Measurements from ENCODE around the gene SUSD1. TPM values are rescaled to one million over a fixed set of nuclear protein-coding genes. Genes with fewer than 3 reads are reported as not detected.

SUSD1 gene
- polyA plus RNA-seq, 1 donor (not counting 4 experiments of a cell fraction or from before 2014, with no cell fraction given), result 3.6 TPM

DNA sequence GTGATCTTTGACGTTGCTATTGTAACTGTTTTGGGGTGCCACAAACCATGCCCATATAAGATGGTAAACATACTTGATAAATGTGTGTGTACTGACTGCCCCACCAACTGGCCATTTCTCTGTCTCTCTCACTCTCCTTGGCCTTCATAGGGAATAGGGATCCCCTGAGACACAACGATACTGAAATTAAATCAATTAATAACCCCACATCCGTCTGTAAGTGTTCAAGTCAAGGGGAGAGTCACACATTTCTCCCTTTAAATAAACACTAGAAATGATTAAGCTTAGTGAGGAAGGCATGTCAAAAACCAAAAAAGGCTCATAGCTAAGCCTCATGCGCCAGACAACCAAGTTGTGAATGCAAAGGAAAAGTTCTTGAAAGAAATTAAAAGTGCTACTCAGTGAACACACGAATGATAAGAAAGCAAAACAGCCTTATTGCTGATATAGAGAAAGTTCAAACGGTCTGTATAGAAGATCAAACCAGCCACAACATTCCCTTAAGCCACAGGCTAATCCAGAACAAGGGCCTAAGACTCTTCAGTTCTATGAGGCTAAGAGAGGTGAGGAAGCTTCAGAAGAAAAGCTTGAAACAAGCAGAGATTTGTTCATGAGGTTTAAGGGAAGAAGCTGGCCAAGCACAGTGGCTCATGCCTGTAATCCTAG lies 167.4 kb downstream of the SUSD1 start:
- H3K9me3 ChIP-seq (ENCODE audit: control insufficient read depth, low read depth, low read length), result no peaks in the 10 kb centered on the region
- no peaks in the 10 kb centered on the region for H3K27me3 ChIP-seq (ENCODE audit: control insufficient read depth, extremely low read depth, insufficient read depth, low read length)
- H3K36me3 ChIP-seq (ENCODE audit: control insufficient read depth in 2 of 2, extremely low read depth in 1 of 2, insufficient read depth in 2 of 2, low read length in 2 of 2), result no peaks in the 10 kb centered on the region
- FAIRE-seq, result no peak
- no peaks in the 10 kb centered on the region for H4K20me1 ChIP-seq (ENCODE audit: control insufficient read depth, extremely low read depth, insufficient read depth, low read length)
- peaks cover 12% of the 10 kb centered on the region for H3K4me1 ChIP-seq (ENCODE audit: control insufficient read depth, extremely low read depth, insufficient read depth, low read length)
- no peaks in the 10 kb centered on the region for H3K9me1 ChIP-seq (ENCODE audit: control insufficient read depth, extremely low read depth, insufficient read depth, low read length)
- TF ChIP-seq EZH2 (IDR thresholded peaks at IDR 0.05; ENCODE audit: low read length) (no peak), CTCF (optimal IDR thresholded peaks at IDR 0.05 in 1 of 3, IDR thresholded peaks at IDR 0.05 in 1 of 3, conservative IDR thresholded peaks at IDR 0.05 in 1 of 3; ENCODE audit: extremely low read depth in 1 of 3, insufficient read depth in 2 of 3, low read length in 3 of 3) (no peak)
- no peak overlapping the region for H3K9ac ChIP-seq (ENCODE audit: control insufficient read depth, extremely low read depth, insufficient read depth, low read length)
- no peak overlapping the region for H2AFZ ChIP-seq (ENCODE audit: control insufficient read depth, low read length)
- no peak overlapping the region for H3K4me2 ChIP-seq (ENCODE audit: control insufficient read depth, extremely low read depth, insufficient read depth, low read depth, low read length)
- DNase-seq (ENCODE audit: low read depth, low spot score), result no peak
- no peak overlapping the region for H3K4me3 ChIP-seq (ENCODE audit: control insufficient read depth in 2 of 3, extremely low read depth in 1 of 3, insufficient read depth in 2 of 3, low read depth in 1 of 3, low read length in 3 of 3)
- no peak overlapping the region for H3K27ac ChIP-seq (ENCODE audit: control insufficient read depth, insufficient read depth, low read length)
- dilution Hi-C loops (cut with MboI; ENCODE audit: extremely low pct_ligation_motif_present, low sequenced_read_pairs), result no loop called here
- no peaks in the 10 kb centered on the region for H3K79me2 ChIP-seq (ENCODE audit: control insufficient read depth, insufficient read depth, low read length)

DNA sequence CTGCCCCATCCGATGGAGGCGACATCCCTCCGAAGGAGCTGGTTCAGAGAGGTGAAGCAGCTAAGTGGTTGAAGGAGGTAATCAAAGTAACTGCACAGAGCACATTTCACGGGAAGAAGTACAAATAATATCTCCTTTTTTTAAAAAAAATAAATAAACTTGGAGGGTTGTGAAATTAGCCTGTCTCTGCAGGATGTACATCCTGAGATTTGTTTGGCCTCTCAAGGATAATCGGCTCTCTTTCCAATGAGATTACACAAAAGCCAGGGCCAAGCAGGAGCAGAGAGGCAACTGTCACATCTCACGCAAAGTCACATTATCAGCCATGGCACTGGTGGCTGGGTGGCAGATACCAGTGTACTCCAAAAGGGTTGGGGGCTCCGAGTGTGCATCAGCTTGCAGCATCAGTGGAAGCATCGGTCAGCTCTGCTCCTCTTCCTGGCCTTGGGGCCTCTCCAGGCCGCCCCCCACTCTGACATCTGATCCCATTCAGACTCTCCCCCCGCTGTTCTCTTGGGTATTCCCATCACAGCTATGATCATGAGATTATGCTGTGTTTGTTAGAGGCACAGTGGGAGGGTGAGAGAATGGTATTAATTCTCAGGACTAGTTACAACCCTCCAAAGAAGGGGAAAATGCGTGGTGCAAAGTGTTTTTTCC lies 168.6 kb downstream of the SUSD1 start:
- no peaks in the 10 kb centered on the region for H3K9me3 ChIP-seq (ENCODE audit: control insufficient read depth, low read depth, low read length)
- no peaks in the 10 kb centered on the region for H3K36me3 ChIP-seq (ENCODE audit: control insufficient read depth in 2 of 2, extremely low read depth in 1 of 2, insufficient read depth in 2 of 2, low read length in 2 of 2)
- no peaks in the 10 kb centered on the region for H3K9me1 ChIP-seq (ENCODE audit: control insufficient read depth, extremely low read depth, insufficient read depth, low read length)
- TF ChIP-seq CTCF (optimal IDR thresholded peaks at IDR 0.05 in 1 of 3, IDR thresholded peaks at IDR 0.05 in 1 of 3, conservative IDR thresholded peaks at IDR 0.05 in 1 of 3; ENCODE audit: extremely low read depth in 1 of 3, insufficient read depth in 2 of 3, low read length in 3 of 3) (no peak), EZH2 (IDR thresholded peaks at IDR 0.05; ENCODE audit: low read length) (no peak)
- dilution Hi-C loops (cut with MboI; ENCODE audit: extremely low pct_ligation_motif_present, low sequenced_read_pairs), result no loop called here
- H2AFZ ChIP-seq (ENCODE audit: control insufficient read depth, low read length), result no peak overlapping the region
- DNase-seq (ENCODE audit: low read depth, low spot score) (no peak), FAIRE-seq (no peak)
- no peak overlapping the region for H3K4me2 ChIP-seq (ENCODE audit: control insufficient read depth, extremely low read depth, insufficient read depth, low read depth, low read length)
- no peaks in the 10 kb centered on the region for H3K4me1 ChIP-seq (ENCODE audit: control insufficient read depth, extremely low read depth, insufficient read depth, low read length)
- no peak overlapping the region for H3K27ac ChIP-seq (ENCODE audit: control insufficient read depth, insufficient read depth, low read length)
- H4K20me1 ChIP-seq (ENCODE audit: control insufficient read depth, extremely low read depth, insufficient read depth, low read length), result no peaks in the 10 kb centered on the region
- H3K79me2 ChIP-seq (ENCODE audit: control insufficient read depth, insufficient read depth, low read length), result no peaks in the 10 kb centered on the region
- no peaks in the 10 kb centered on the region for H3K27me3 ChIP-seq (ENCODE audit: control insufficient read depth, extremely low read depth, insufficient read depth, low read length)
- no peak overlapping the region for H3K9ac ChIP-seq (ENCODE audit: control insufficient read depth, extremely low read depth, insufficient read depth, low read length)
- H3K4me3 ChIP-seq (ENCODE audit: control insufficient read depth in 2 of 3, extremely low read depth in 1 of 3, insufficient read depth in 2 of 3, low read depth in 1 of 3, low read length in 3 of 3), result no peak overlapping the region

Data from keratinocyte (primary cell).